NCI-H1436 treated with DMSO at 0.1 percent for 48 hours (cell line): ENCODE results near the gene CMTM4.

Experiments used
- DNase-seq: peaks from one replicate; lab custom pipeline; 2025; lab: John Stamatoyannopoulos, UW

CMTM4 gene

GRCh38 chr16:66696669-66697630 lies at the start of gene CMTM4:
TSS of gene CMTM4 (minus strand) at chr16:66696743. CDS start at chr16:66696525, 218 bp downstream.
- no peak for DNase-seq

GRCh38 chr16:66746048-66746447 lies 49.5 kb upstream of the CMTM4 start:
- no peak for DNase-seq

- no peak for DNase-seq
These were observed 45.6 kb upstream of the CMTM4 start for GRCh38 chr16:66741950-66742808.

GRCh38 chr16:66741169-66741900 lies 44.8 kb upstream of the CMTM4 start:
- no peak for DNase-seq

- DNase-seq: no peak
These were observed 44.0 kb upstream of the CMTM4 start for GRCh38 chr16:66740533-66740932.

GRCh38 chr16:66740010-66740409 lies 43.5 kb upstream of the CMTM4 start:
- no peak for DNase-seq

- no peak for DNase-seq
These were observed 39.3 kb upstream of the CMTM4 start for GRCh38 chr16:66735891-66736290.

- DNase-seq: no peak
These were observed 34.6 kb upstream of the CMTM4 start for GRCh38 chr16:66731101-66731500.

- DNase-seq: no peak
These were observed 32.3 kb upstream of the CMTM4 start for GRCh38 chr16:66728804-66729203.

- DNase-seq: peak; percentile 14
These were observed 31.7 kb upstream of the CMTM4 start for GRCh38 chr16:66728117-66728787.

GRCh38 chr16:66720766-66721165 lies 24.2 kb upstream of the CMTM4 start:
- no peak for DNase-seq

GRCh38 chr16:66719246-66719645 lies 22.7 kb upstream of the CMTM4 start:
- DNase-seq: no peak

- no peak for DNase-seq
These were observed 21.2 kb upstream of the CMTM4 start for GRCh38 chr16:66717776-66718175.

GRCh38 chr16:66717112-66717675 lies 20.7 kb upstream of the CMTM4 start:
- no peak for DNase-seq

- DNase-seq: no peak
These were observed 18.2 kb upstream of the CMTM4 start for GRCh38 chr16:66714654-66715307.

- no peak for DNase-seq
These were observed 17.5 kb upstream of the CMTM4 start for GRCh38 chr16:66714062-66714461.

GRCh38 chr16:66713076-66713475 lies 16.5 kb upstream of the CMTM4 start:
- no peak for DNase-seq

GRCh38 chr16:66712512-66712911 lies 16.0 kb upstream of the CMTM4 start:
- DNase-seq: no peak

- DNase-seq: no peak
These were observed 15.0 kb upstream of the CMTM4 start for GRCh38 chr16:66711581-66711980.

GRCh38 chr16:66706506-66706880 lies 9.9 kb upstream of the CMTM4 start:
- no peak for DNase-seq
